Muscle layer of duodenum (tissue), 2 donors: ENCODE results near the gene CEACAM16.

Experiments
- H3K27ac ChIP-seq: one replicate; pipeline ENCODE4 v1.7.0; 2013; ENCODE audit warnings: mild to moderate bottlenecking, low read length
- H3K27me3 ChIP-seq: one replicate; pipeline ENCODE4 v1.7.0; 2013; ENCODE audit warnings: low read depth, mild to moderate bottlenecking, control low read depth, low read length
- H3K36me3 ChIP-seq, 2 donors: one replicate each; pipeline ENCODE4 v1.7.0; 2013; ENCODE audit warnings: low read length in 2 of 2, control low read depth in 1 of 2, mild to moderate bottlenecking in 1 of 2; ENCODE audit not compliant: insufficient read depth in 2 of 2, control insufficient read depth in 1 of 2
- H3K4me1 ChIP-seq, 2 donors: one replicate each; pipeline ENCODE4 v1.7.0; 2013; ENCODE audit warnings: low read length in 2 of 2, mild to moderate bottlenecking in 2 of 2, control low read depth in 1 of 2, moderate library complexity in 1 of 2; ENCODE audit not compliant: insufficient read depth in 2 of 2, control insufficient read depth in 1 of 2
- H3K4me3 ChIP-seq, 2 donors: one replicate each; pipeline ENCODE4 v1.7.0; 2013; ENCODE audit warnings: low read length in 2 of 2, low read depth in 1 of 2, mild to moderate bottlenecking in 1 of 2
- H3K9me3 ChIP-seq, 2 donors: one replicate each; pipeline ENCODE4 v1.7.0; 2013; ENCODE audit warnings: low read length in 2 of 2, control low read depth in 1 of 2, mild to moderate bottlenecking in 1 of 2; ENCODE audit not compliant: control insufficient read depth in 1 of 2
- donor health status: healthy.

Gene CEACAM16

DNA sequence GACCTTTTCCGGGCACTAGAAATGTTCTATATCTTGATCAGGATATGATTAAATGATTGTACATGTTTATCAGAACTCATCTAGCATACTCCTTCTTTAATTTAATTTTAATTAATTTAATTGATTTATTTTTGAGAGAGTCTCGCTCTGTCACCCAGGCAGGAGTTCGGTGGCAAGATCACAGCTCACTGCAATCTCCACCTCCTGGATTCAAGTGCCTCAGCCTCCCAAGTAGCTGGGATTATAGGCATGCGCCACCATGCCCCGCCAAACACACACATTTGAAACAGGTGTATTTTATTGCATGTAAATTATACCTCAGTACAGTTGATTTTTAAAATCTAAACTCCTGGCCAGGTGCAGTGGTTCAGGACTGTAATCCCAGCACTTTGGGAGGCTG lies 32.1 kb downstream of the CEACAM16 start:
- Histone ChIP-seq H3K27me3 (no peaks in the 10 kb centered on the region), H3K4me1 (no peaks in the 10 kb centered on the region), H3K4me3 (no peak overlapping the region), H3K36me3 (no peaks in the 10 kb centered on the region), H3K27ac (no peak overlapping the region), H3K9me3 (no peaks in the 10 kb centered on the region)

DNA sequence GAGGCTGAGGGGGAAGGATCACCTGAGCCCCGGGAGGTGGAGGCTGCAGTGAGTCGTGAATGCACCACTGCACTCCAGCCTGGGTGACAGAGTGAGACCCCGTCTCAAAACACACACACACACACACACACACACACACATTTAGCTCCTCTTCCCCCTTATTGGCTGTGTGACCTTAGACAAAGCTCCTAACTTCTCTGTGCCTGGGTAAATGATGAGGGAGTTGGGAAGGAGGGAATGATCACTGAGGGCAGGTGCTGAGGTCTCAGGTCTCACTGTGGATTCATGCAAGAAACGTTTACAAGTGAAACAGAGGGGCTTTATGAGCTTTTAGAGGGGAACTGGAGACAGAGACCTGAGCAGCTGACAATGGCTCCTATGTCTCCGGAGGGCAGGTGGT lies 32.7 kb downstream of the CEACAM16 start:
- Histone ChIP-seq H3K27me3 (no peaks in the 10 kb centered on the region), H3K27ac (no peak overlapping the region), H3K36me3 (no peaks in the 10 kb centered on the region), H3K4me3 (no peak overlapping the region), H3K9me3 (no peaks in the 10 kb centered on the region), H3K4me1 (no peaks in the 10 kb centered on the region)

DNA sequence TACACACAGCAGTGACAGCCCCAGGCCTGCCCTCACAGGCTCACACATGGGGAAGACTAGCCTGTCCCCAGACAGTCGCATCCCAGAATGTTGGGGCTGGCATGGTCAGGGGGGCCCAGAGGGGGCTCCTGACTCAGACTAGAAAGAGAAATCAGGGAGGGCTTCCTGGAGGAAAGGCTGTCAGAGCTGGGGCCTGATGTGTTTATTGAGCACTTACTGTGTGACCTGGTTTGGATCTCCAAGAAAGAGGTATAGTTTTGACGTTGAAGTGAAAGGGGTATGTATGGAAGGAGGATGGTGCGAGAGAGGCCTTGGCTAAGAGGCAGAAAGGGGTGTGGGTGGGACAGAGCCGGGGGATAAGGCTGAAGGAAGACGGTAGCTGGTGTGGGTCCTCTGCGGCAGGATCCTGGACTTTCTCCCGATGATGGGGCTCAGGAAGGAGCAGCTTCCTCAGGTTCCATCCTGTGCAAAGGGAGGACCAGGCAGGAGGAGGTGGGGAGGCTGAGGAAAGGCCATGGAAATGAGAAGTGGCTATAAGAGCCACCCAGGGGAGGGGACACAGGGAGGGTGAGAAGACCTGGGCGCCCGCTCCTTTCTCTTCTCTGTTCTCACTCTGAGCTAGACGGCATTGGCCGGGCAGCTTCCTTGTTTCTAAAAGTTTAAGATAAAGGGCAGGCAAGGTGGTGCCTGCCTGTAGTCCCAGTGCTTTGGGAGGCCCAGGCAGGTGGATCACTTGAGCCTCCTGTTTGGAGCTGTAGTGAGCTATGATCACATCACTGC lies 33.5 kb downstream of the CEACAM16 start:
- no peaks in the 10 kb centered on the region for H3K36me3 ChIP-seq
- no peaks in the 10 kb centered on the region for H3K4me1 ChIP-seq
- no peaks in the 10 kb centered on the region for H3K27me3 ChIP-seq
- no peaks in the 10 kb centered on the region for H3K9me3 ChIP-seq
- H3K4me3 ChIP-seq, result no peak overlapping the region
- H3K27ac ChIP-seq, result no peak overlapping the region

DNA sequence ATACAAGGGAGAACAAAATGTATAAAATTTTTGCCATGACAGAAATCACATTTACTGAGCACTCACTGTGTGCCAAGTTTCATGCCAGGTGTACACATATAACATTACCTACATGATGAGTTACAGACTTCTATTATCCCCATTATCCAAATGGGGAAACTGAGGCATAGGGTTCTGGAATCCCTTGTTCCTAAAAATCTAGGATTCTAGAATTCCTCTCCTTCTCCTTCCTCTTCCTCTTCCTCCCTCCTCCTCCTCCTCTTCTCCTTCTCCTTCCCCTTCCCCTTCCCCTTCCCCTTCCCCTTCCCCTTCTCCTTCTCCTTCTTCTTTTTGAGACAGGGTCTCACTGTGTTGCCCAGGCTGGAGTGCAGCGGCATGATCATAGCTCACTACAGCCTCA lies 35.4 kb downstream of the CEACAM16 start:
- Histone ChIP-seq H3K4me1 (peaks cover 6 to 8% of the 10 kb centered on the region in 2 donors), H3K27me3 (no peaks in the 10 kb centered on the region), H3K4me3 (no peak overlapping the region), H3K36me3 (no peaks in the 10 kb centered on the region), H3K27ac (no peak overlapping the region), H3K9me3 (no peaks in the 10 kb centered on the region)

DNA sequence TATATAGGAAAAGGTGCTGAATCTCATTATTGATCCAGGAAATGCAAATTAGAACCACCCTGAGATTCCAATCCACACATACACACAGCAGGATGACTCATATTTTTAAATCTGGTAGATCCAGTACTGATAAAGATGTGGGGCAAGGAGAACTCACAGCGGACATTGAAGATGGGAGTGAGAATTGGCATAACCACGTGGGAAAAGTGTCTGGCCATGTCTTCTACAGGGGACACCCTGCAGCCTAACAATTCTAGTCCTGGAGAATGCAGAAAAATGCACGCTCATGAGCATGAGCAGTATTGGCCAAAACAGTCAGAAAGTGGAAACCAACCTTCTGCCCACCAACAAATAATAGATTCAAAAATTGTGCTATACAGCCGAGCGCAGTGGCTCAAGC lies 36.1 kb downstream of the CEACAM16 start:
- H3K4me3 ChIP-seq, result no peak overlapping the region
- no peaks in the 10 kb centered on the region for H3K27me3 ChIP-seq
- no peaks in the 10 kb centered on the region for H3K9me3 ChIP-seq
- H3K4me1 ChIP-seq, result peaks cover 6 to 8% of the 10 kb centered on the region in 2 donors
- no peak overlapping the region for H3K27ac ChIP-seq
- no peaks in the 10 kb centered on the region for H3K36me3 ChIP-seq

DNA sequence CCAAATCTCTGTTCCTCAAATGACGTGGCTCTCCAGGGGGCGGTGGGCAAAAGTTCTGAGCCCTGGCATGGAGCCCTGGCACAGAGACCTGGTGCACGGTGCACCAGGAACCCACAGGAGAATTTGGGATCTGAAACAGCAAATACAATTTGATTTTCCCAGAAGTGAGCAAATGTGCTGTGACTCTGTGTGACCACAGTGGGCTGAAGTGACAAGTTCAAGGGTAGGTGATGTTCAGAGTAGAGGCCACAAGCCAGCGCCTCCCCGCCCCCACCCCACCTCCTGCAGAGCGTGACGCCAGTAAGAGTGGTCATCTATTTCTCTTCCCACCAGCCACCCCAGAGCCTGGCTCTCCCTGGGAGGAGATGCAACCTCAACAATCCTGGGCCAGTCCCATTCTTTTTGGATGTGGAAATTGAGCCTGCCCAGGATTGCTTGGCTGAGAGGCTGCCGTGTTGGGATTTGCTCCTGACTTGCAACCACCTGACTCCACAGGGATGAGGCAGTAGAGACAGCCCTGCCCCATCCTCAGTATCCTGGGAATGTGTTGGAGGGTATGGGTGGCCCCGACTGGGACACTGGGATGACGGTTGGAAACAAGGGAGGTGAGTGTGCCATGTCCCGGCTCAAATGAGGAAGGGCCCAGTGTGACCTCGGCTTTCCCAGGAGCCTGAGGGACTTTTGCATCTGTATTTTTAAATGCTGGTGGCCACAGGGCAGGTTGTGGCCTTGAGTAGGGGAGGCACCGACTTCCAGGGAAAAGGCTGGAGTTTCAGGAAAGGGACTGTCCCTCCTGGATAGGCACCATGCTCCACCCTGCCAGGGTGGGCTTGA lies 38.5 kb downstream of the CEACAM16 start:
- Histone ChIP-seq H3K9me3 (no peaks in the 10 kb centered on the region), H3K27ac (no peak overlapping the region), H3K27me3 (no peaks in the 10 kb centered on the region), H3K4me3 (no peak overlapping the region), H3K36me3 (no peaks in the 10 kb centered on the region), H3K4me1 (peaks cover 13 to 18% of the 10 kb centered on the region in 2 donors)

DNA sequence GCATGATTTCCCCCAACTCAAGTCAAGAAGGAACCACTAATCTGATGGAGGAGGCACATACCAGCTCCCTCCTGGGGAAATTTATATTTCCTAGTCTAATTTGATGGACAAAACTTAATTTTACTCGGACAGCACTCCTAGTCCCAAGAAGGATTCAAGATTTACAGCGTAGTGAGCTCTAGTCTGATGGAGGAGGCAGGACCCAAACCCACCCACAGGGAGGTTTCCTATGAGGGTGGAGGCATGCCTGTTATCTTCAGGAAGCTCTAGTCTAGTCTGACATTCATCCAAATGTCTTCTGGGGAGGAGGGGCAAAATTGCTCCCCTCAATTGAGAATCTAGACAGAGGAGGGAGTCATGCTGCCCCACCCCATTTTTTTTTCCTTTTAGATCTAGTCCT lies 39.2 kb downstream of the CEACAM16 start:
- H3K9me3 ChIP-seq, result no peaks in the 10 kb centered on the region
- H3K4me3 ChIP-seq, result no peak overlapping the region
- H3K27ac ChIP-seq, result no peak overlapping the region
- H3K36me3 ChIP-seq, result no peaks in the 10 kb centered on the region
- no peaks in the 10 kb centered on the region for H3K27me3 ChIP-seq
- peaks cover 19 to 25% of the 10 kb centered on the region in 2 donors for H3K4me1 ChIP-seq

DNA sequence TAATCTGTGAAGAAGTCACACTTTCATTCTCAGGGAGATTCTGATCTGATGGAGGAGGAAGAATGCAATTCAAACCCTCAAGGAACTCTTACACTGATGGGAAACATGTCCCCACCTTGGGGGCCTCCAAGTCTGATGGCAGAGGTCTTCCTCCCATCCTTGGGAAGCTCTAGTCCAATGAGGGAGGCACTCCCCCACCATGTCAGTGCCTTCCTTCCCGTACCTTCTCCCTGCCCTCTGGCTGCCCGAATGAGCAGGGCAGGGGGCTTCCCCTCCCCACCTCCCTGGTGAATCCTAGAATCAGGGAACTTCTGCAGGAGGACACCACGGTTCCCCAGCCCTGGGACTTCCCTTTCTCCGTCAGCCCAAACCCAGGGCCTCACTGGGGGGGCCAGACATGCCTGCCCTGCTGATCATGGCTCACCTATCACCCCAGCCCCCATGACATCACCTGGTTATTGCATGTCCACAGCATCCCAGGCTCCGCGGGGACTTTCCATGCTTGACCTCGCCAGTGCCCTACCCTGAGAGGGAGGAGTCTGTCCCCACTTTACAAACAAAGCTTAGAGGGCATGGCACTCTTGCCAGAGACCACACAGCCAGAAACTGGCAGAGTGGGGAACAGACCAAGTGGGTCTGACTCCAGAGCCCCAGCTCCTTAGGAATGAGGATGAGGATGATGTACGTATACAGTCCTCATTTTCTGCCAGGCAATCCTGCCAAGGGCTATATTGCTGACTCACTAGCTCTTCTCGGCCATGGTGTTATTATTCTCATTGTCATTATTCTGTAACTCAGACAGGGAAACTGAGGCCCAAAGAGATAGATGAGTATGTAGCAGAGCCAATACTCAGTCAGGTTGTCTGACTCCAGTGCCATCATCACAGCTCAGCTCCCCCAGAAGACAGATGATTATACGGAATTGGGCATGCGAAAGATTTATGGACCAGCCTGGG lies 39.9 kb downstream of the CEACAM16 start:
- Histone ChIP-seq H3K9me3 (no peaks in the 10 kb centered on the region), H3K27ac (no peak overlapping the region), H3K36me3 (no peaks in the 10 kb centered on the region), H3K27me3 (no peaks in the 10 kb centered on the region), H3K4me3 (no peak overlapping the region), H3K4me1 (peaks cover 19 to 25% of the 10 kb centered on the region in 2 donors)

DNA sequence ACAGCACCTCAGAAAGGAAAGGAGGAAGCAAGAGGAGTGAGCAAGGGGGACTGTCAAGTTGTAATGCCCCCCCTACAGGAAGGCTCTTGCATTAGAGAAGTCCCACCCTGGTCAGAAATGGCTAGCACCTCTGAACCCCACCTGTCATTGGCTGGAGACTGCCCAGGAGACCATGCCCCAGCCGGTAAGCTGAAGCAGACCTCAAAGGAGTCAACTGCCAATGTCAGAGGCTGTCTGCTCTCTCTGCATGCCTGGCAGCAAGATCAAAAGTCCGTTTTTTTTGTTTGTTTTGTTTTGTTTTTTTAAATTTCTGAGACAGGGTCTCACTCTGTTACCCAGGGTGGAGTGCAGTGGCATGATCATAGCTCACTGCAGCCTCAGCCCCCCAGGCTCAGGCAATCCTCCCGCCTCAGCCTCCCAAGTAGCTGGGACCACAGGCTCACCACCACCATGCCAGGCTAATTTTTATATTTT lies 41.4 kb downstream of the CEACAM16 start:
- Histone ChIP-seq H3K4me1 (peaks cover 19 to 29% of the 10 kb centered on the region in 2 donors), H3K27me3 (no peaks in the 10 kb centered on the region), H3K9me3 (no peaks in the 10 kb centered on the region), H3K36me3 (no peaks in the 10 kb centered on the region), H3K27ac (no peak overlapping the region), H3K4me3 (no peak overlapping the region)

DNA sequence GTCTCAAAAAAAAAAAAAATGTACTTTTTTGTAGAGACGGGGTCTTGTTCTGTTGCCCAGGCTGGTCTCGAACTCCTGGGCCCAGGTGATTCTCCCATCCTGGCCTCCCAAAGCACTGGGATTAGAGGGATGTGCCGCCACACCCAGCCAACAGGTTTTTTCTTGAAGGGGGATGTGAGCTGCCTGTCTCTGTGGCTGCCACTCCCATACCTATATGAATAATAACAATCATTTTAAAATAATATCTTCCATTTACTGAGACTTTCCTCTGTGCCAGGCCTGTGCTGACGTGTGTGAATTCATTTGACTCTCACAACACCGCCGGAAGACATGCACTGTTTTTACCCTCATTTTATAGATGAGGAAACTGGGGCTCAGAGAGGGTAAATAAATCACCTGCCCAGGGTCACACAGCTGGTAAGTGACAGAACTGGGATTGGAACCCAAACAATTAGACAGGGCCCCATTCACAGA lies 42.3 kb downstream of the CEACAM16 start:
- peaks cover 21 to 32% of the 10 kb centered on the region in 2 donors for H3K4me1 ChIP-seq
- no peaks in the 10 kb centered on the region for H3K27me3 ChIP-seq
- H3K27ac ChIP-seq, result peak overlapping the region; percentile 49
- no peak overlapping the region for H3K4me3 ChIP-seq
- no peaks in the 10 kb centered on the region for H3K9me3 ChIP-seq
- H3K36me3 ChIP-seq, result no peaks in the 10 kb centered on the region
